ENCODE measurements around the gene TAF8.

The TAF8 gene

GRCh38 chr6:42040856-42041480 is 9.4 kb upstream of the TAF8 start:
- Histone ChIP-seq H3K4me3 (replicated peaks; ENCODE audit: insufficient read depth, low read length) (no peak overlapping the region), H3K27ac (replicated peaks) (no peak overlapping the region), H3K27me3 (ENCODE audit: insufficient read depth, poor library complexity, severe bottlenecking) (no peaks in the 10 kb centered on the region)
- TF ChIP-seq REST (IDR thresholded peaks at IDR 0.05; ENCODE audit: insufficient replicate concordance, low read depth) (no peak), GABPA (IDR thresholded peaks at IDR 0.05; ENCODE audit: low read depth) (no peak), SPI1 (IDR thresholded peaks at IDR 0.05; ENCODE audit: borderline replicate concordance, low read depth) (no peak), CTCF (IDR thresholded peaks at IDR 0.05; ENCODE audit: insufficient read depth, low read length) (no peak), POLR2AphosphoS5 (IDR thresholded peaks at IDR 0.05; ENCODE audit: low read depth) (no peak)
- no peak for DNase-seq (ENCODE audit: low read depth in 1 of 2, low spot score in 1 of 2)

DNA sequence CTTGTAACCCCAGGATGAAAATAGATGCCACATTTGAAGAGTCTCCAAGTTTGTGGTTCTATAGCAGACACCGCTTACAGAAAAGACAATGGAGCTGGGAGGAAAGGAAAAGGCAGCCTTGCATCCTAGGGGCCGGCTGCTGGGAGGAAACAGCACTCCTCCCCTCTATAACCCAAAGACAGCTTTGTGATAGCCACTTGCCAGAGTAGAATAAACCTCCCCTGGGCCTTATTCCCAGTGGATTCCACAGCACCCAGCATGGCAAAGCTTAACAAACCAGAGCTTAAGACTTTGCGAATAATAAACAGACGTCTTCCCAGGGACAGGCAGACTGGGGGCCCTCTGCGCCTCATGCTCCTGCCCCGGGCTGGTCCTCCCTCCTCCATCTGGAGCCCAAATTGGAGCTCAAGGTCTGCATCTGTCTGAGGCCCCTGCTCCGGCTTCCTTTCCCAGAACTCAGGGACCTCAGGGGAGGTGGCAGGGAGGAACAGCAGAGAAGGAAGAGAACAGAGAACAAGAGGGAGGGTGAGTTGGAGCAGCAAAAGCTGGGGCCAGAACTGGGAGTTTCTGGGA is 8.8 kb upstream of the TAF8 start:
- Histone ChIP-seq H3K27me3 (ENCODE audit: insufficient read depth, poor library complexity, severe bottlenecking) (no peaks in the 10 kb centered on the region), H3K4me3 (replicated peaks; ENCODE audit: insufficient read depth, low read length) (no peak overlapping the region), H3K27ac (replicated peaks) (no peak overlapping the region)
- no peak for TF ChIP-seq REST (IDR thresholded peaks at IDR 0.05; ENCODE audit: insufficient replicate concordance, low read depth)
- no peak for TF ChIP-seq POLR2AphosphoS5 (IDR thresholded peaks at IDR 0.05; ENCODE audit: low read depth)
- TF ChIP-seq GABPA (IDR thresholded peaks at IDR 0.05; ENCODE audit: low read depth): no peak
- no peak for TF ChIP-seq CTCF (IDR thresholded peaks at IDR 0.05; ENCODE audit: insufficient read depth, low read length)
- no peak for TF ChIP-seq SPI1 (IDR thresholded peaks at IDR 0.05; ENCODE audit: borderline replicate concordance, low read depth)
- DNase-seq (ENCODE audit: low read depth in 1 of 2, low spot score in 1 of 2): no peak

GRCh38 chr6:42042108-42042507 is 8.2 kb upstream of the TAF8 start:
- no peak for TF ChIP-seq REST (IDR thresholded peaks at IDR 0.05; ENCODE audit: insufficient replicate concordance, low read depth)
- no peak for TF ChIP-seq POLR2AphosphoS5 (IDR thresholded peaks at IDR 0.05; ENCODE audit: low read depth)
- no peak for TF ChIP-seq SPI1 (IDR thresholded peaks at IDR 0.05; ENCODE audit: borderline replicate concordance, low read depth)
- no peak for TF ChIP-seq GABPA (IDR thresholded peaks at IDR 0.05; ENCODE audit: low read depth)
- TF ChIP-seq CTCF (IDR thresholded peaks at IDR 0.05; ENCODE audit: insufficient read depth, low read length): no peak
- DNase-seq (ENCODE audit: low read depth in 1 of 2, low spot score in 1 of 2): no peak
- no peak overlapping the region for H3K4me3 ChIP-seq (replicated peaks; ENCODE audit: insufficient read depth, low read length)
- no peak overlapping the region for H3K27ac ChIP-seq (replicated peaks)
- H3K27me3 ChIP-seq (ENCODE audit: insufficient read depth, poor library complexity, severe bottlenecking): no peaks in the 10 kb centered on the region
